ENCODE results near the gene RHBDL1.

RHBDL1 gene

DNA sequence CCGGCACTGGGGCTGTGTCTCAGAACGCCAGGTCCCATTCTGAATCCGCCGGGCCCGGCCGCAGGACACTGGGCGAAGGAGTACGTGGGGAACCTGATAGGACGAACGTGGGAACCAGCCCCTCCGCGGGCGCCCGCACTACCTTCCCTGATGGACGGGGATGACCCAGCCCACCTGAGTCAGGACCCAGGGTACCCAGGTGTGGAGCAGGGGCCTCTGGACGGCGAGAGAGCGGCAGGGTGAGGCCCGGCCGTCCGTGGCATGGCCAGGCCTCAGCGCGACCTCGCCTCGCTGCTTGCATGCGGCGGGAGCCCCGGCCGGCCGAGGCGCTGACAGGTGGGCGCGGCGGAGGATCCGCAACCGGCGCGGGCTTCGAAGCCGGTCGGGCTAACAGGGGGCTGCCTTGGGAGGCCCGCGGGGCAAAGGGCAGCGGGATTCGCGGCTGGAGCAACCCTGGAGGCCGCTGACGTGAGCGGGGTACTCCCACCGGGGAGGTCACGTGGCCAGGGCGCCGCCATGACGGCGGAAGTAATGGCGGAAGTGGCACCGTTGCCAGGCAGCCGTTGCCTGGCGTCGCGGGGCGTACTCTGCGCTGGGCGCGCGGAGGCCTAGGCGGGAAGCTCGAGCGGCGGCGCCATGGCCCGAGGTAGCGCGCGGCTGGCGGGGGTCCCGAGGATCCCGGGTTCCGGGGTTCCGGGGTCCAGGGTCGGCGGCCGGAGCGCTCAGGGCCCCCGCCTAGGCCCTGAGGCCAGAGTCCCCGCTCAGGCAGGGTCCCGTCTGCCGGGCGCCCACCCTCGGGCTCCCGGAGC lies 26.5 kb upstream of the RHBDL1 start, which contains the start of gene WDR90:
Gene WDR90 (plus strand): TSS at position 585 of the 809 bp plus-strand sequence. CDS start 52 bp downstream, at position 637.
- in situ Hi-C loops (cut with HindIII; ENCODE audit: low sequenced_read_pairs), result loop anchor here (25.0 kb wide), 1 partner anchor 112 kb away; the partner anchor contains the start of gene CAPN15

DNA sequence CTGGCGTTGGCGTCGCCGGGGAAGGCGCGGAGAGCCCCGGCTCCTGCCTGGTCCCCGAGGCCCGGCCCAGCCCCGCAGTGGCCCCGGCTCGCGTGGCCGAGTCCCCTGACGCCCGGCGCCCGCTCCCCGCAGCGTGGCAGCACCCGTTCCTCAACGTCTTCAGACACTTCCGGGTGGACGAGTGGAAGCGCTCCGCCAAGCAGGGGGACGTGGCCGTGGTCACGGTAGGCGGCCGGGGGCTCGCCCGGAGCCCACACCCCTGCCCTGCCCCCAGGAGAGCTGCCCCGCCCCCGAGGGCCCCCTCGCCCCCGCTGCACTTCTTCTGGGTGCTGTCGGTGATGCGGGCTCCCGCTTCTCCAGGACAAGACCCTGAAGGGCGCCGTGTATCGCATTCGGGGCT lies 25.8 kb upstream of the RHBDL1 start:
- in situ Hi-C loops (cut with HindIII; ENCODE audit: low sequenced_read_pairs), result loop anchor here (10.0 to 25.0 kb wide), 2 partner anchors 65 to 112 kb away; partner anchors contain the start of genes CAPN15 and METRN

GRCh38 chr16:651844-652243 lies 23.6 kb upstream of the RHBDL1 start:
- in situ Hi-C loops (cut with HindIII; ENCODE audit: low sequenced_read_pairs), result loop anchor here (10.0 kb wide), 1 partner anchor 63 kb away; the partner anchor contains the start of gene METRN

GRCh38 chr16:652454-653305 lies 22.8 kb upstream of the RHBDL1 start:
- in situ Hi-C loops (cut with HindIII; ENCODE audit: low sequenced_read_pairs), result loop anchor here (10.0 kb wide), 1 partner anchor 62 kb away; the partner anchor contains the start of gene METRN

- in situ Hi-C loops (cut with HindIII; ENCODE audit: low sequenced_read_pairs), result loop anchor here (10.0 kb wide), 1 partner anchor 61 kb away; the partner anchor contains the start of gene METRN
Observed at GRCh38 chr16:654034-654433, 21.4 kb upstream of the RHBDL1 start.

GRCh38 chr16:657487-657886 lies 18.0 kb upstream of the RHBDL1 start:
- in situ Hi-C loops (cut with HindIII; ENCODE audit: low sequenced_read_pairs), result loop anchor here (10.0 kb wide), 1 partner anchor 57 kb away; the partner anchor contains the start of gene METRN

GRCh38 chr16:658679-659571 lies 16.5 kb upstream of the RHBDL1 start:
- in situ Hi-C loops (cut with HindIII; ENCODE audit: low sequenced_read_pairs), result loop anchor here (10.0 kb wide), 1 partner anchor 56 kb away; the partner anchor contains the start of gene METRN

DNA sequence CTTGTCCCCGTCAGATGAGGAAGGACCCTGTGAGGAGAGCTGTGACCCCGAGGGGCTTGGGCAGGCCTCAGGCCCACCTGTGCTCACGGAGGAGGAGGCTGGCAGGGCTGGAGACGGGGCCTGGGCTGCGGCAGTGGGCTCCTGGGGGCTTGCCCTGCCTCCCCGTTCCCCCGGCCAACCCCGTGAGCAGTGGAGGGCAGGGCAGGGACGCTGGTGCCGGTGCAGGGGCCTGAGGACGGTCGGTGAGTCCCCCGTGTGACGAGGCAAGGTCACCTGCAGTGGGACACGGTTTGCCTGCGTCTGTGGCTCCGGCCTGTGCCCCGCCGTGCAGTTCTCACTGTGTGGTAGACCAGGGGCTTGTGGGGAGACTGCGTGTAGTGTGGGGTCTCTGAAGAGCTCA lies 15.9 kb upstream of the RHBDL1 start:
- in situ Hi-C loops (cut with HindIII; ENCODE audit: low sequenced_read_pairs), result loop anchor here (10.0 kb wide), 1 partner anchor 55 kb away; the partner anchor contains the start of gene METRN

- in situ Hi-C loops (cut with HindIII; ENCODE audit: low sequenced_read_pairs), result no loop called here
Observed at GRCh38 chr16:660132-660458, 15.4 kb upstream of the RHBDL1 start.

GRCh38 chr16:660459-661183 lies 14.8 kb upstream of the RHBDL1 start:
- in situ Hi-C loops (cut with HindIII; ENCODE audit: low sequenced_read_pairs), result no loop called here

GRCh38 chr16:661184-661821 lies 14.2 kb upstream of the RHBDL1 start:
- in situ Hi-C loops (cut with HindIII; ENCODE audit: low sequenced_read_pairs), result no loop called here

- in situ Hi-C loops (cut with HindIII; ENCODE audit: low sequenced_read_pairs), result no loop called here
Observed at GRCh38 chr16:662095-662494, 13.4 kb upstream of the RHBDL1 start.

DNA sequence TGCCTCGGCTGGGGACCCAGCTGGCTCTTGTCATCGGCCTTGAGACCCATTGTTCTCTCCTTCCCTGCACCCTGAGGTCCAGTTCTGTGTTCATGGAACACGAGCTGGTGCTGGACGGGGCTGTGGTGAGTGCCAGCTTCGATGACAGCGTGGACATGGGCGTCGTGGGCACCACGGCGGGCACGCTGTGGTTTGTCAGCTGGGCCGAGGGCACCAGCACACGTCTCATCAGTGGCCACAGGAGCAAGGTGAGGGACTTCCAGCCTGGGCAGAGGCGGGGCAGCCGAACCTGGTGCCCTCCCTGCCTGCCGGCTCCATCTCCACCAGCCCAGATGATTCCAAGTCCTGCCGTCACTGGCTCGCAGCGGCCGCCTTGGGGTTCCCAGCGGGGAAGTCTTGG lies 12.9 kb upstream of the RHBDL1 start:
- in situ Hi-C loops (cut with HindIII; ENCODE audit: low sequenced_read_pairs), result no loop called here

- in situ Hi-C loops (cut with HindIII; ENCODE audit: low sequenced_read_pairs), result no loop called here
Observed at GRCh38 chr16:666572-666971, 8.9 kb upstream of the RHBDL1 start.

GRCh38 chr16:667113-667779 lies 8.2 kb upstream of the RHBDL1 start:
- in situ Hi-C loops (cut with HindIII; ENCODE audit: low sequenced_read_pairs), result no loop called here

GRCh38 chr16:667780-668518 lies 7.5 kb upstream of the RHBDL1 start, which contains the start of gene RHOT2:
RHOT2 (plus strand) TSS chr16:668132; CDS start chr16:668200, 68 bp downstream.
- in situ Hi-C loops (cut with HindIII; ENCODE audit: low sequenced_read_pairs), result no loop called here

DNA sequence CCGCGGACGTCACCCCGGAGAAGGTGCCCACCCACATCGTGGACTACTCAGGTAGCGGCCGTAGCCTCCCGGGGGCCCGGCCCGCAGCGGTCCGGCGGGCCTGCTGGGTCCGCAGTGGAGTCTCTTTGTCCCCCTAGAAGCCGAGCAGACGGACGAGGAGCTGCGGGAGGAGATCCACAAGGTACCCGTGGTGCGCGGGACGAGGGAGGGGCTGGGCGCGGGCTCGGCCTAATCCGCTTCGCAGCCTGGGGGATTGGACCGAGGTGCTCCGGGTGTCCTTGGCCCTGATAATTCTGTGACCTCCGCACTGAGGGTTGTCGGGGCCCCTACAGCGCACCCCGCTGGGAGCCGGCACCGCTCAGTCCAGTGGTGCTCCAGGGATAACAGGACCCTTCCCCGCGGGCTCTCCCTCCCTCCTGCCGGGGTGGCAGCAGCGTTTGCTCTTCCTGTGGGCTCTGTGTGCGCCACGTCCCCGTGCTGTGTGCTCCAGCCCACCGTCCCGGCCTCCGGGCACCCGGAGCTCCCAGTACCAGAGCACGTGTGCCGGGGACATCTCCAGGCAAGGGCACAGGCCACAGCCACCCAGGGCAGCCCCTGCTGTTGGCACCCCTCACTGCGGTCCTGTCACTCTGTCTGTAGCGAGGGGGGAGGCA lies 6.8 kb upstream of the RHBDL1 start:
- in situ Hi-C loops (cut with HindIII; ENCODE audit: low sequenced_read_pairs), result no loop called here

Measured in endothelial cell of hepatic sinusoid (primary cell).